ENCODE data around the gene TRERF1.

The TRERF1 gene

DNA sequence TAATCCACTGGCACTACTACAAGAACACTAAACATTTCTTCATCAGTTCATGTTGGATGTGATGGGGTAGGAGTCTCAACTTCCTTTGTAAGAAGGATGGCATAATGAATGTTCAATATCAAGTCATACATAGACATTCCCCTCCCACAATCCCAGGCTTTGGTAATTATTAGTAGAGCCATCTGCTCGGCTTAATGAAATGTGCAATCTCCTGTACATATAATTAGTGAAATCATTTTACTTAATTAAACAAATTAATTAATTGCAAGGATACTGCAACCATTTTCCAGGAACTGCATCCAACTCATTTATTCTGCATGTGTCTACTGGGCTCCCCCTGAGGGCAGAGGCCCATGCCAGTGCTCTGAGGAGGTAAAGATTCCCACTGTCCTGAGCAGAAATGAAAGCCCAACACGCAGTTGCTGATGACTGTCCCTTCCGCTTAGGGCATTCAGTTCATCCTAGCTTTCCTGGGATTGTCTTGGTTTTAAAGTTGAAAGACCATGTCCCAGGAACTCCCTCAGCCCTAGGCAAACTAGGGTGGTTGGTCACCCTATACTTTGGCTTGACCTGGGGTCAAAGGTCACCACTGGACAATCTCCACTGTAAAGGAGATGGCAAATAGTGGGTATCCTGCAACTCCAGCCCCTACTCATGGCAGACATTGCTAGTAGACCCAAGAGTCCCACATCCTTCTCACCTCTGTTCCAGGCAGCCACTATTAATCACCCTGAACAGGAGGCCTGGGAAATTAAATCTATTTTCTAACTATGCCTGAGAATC is 109.8 kb downstream of the TRERF1 start:
- TF ChIP-seq GATA2 (IDR thresholded peaks at IDR 0.05; ENCODE audit: low read depth, low read length): no peak
- no peak for TF ChIP-seq GATA3 (IDR thresholded peaks at IDR 0.05; ENCODE audit: low read depth, low read length)

DNA sequence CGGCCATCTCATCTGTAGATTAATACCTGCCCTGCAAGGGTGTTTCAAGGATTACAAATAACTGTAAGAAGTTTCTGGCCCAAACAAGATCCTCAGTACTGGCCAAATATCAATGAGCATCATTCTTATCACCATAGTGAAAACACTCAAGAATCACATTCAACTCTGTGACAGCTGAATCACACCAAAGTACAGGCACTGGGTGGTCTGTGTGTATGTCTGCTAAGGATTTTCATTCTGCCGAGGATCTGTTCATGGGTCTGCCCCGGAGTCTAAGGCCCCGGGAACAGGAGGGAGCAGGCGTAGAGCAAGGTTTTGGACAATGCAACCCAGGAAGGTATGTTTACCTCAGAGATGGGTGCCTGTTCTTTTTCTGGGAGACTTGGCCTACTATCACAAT is 110.5 kb downstream of the TRERF1 start:
- TF ChIP-seq GATA3 (IDR thresholded peaks at IDR 0.05; ENCODE audit: low read depth, low read length) (no peak), GATA2 (IDR thresholded peaks at IDR 0.05; ENCODE audit: low read depth, low read length) (no peak)

DNA sequence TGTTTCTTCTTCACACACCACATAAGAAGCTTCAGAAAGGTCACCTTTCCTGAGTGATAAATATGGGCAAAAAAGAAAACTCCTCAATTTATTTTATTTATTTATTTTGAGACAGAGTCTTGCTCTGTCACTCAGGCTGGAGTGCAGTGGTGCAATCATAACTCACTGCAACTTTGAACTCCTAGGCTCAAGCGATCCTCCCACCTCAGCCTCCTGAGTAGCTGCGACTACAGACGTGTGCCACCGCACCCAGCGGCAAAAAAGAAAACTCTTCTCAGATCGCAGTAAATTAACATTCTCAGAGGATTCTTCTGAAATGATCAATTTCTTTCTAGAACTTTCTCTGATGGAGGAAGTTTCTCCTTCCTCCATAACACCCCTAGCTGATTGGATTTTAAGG is 111.2 kb downstream of the TRERF1 start:
- TF ChIP-seq GATA3 (IDR thresholded peaks at IDR 0.05; ENCODE audit: low read depth, low read length) (no peak), GATA2 (IDR thresholded peaks at IDR 0.05; ENCODE audit: low read depth, low read length) (no peak)

DNA sequence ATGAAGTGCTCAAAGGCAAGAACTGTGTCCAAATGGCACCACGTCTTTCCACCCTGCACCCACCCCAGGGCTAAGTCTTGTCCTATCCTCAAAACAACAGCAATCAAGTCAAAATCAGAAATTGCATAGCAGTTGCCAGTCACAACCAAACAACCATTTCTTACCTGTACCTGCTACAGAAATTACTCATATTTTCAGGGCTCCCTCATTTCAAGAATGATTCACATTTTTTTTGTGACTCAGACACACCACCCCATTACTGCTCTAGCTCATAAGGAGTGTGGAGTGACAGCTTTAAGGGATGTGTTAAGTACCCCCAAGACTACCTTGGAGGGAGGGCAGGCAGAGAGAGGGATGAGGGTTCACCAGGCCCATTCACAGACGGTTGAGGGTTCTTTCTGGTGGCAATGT is 111.7 kb downstream of the TRERF1 start:
- TF ChIP-seq GATA3 (IDR thresholded peaks at IDR 0.05; ENCODE audit: low read depth, low read length): no peak
- TF ChIP-seq GATA2 (IDR thresholded peaks at IDR 0.05; ENCODE audit: low read depth, low read length): no peak

DNA sequence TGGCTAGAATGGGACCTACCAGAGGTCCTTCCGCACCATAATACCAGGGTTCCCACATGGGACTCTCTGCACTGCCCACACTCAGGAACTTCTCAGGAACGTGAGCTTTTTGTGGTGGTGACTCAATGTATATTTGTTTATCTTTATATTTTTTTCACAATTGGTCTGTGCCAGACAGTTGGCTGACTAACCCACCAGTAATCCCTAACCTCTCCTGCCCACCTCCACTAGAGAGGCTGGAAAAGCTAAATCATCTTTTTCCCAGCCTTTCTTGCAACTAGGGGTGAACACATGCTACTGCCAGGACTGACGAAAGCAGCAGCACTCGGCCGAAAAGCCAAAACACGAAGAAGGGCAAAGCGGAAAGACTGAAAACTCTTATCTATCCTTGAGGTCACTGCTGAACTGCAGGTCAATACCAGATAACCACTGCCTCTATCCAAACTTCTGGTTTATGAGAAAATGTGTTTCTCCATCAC is 112.9 kb downstream of the TRERF1 start:
- TF ChIP-seq GATA3 (IDR thresholded peaks at IDR 0.05; ENCODE audit: low read depth, low read length) (no peak), GATA2 (IDR thresholded peaks at IDR 0.05; ENCODE audit: low read depth, low read length) (no peak)

DNA sequence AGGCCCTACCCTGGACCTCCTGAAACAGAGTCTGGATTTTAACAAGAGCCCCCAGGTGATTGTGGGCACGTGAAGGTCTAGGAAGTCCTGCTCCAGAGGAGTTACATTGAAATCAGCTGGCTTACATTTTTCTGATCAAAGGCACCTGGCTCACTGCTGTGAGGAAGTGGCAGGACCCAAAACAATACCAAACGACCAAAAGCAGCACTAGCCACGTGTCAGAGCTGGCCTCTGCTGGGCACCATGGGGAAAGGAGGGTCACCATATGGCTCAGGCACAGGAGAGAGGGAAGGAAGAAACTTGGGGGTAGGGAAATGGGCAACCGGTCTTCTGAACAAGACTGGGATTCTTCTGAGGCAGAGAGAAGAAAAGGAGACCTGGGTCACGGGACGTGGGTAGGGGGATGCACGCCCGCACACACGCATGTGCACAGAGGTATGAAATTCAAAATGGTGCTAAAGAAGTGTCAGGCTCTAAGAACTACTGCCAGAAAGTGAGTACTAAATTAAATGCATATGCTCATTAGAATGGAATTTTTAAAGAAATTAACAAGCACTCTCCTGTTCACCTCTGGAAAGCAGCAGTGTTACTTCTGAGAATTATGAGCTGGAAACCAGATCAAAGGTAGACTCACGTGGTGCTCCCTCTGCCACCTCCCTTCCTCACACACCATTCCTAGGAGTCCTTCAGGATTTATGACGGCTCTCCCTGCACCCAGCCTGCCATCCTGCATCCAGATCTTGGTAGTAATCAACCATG is 113.6 kb downstream of the TRERF1 start:
- no peak for TF ChIP-seq GATA2 (IDR thresholded peaks at IDR 0.05; ENCODE audit: low read depth, low read length)

DNA sequence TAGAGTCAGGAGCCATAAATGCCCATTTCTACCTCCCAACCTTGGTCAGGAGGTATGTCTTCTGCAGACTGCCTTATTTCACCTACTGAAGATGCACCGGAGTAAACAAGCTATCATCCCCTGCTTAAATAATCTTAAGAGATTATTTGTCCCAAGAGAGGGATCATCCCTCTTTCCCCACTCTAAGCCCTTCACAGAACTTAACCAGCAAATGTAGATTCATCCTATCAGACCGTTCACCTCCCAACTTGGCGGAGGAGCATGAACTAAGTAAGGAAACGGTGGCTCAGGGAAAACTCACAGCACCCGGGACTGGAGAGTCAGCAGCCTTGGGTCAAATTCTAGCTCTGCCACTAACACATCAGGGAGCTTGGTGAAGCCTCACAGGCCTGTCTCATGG is 115.3 kb downstream of the TRERF1 start:
- TF ChIP-seq GATA2 (IDR thresholded peaks at IDR 0.05; ENCODE audit: low read depth, low read length) (no peak), GATA3 (IDR thresholded peaks at IDR 0.05; ENCODE audit: low read depth, low read length) (no peak)

DNA sequence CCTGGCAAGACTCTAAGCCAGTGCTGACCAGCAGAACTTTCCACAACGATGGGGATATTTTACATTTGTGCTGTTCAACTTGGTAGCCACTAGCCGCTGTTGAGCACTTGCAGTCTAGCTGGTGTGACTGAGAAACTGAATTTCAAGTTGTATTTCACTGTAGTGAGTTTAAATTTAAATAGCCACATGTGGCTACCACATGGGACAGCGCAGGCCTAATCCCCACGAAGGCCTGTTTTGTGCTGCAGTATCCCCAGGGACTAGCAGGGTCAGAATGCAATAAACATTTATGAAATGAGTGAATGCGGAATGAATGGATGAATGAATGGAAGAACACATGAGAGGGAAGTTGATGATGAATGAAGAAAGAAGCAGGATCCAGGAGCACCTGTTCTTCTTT is 115.8 kb downstream of the TRERF1 start:
- TF ChIP-seq GATA2 (IDR thresholded peaks at IDR 0.05; ENCODE audit: low read depth, low read length) (no peak), GATA3 (IDR thresholded peaks at IDR 0.05; ENCODE audit: low read depth, low read length) (no peak)

DNA sequence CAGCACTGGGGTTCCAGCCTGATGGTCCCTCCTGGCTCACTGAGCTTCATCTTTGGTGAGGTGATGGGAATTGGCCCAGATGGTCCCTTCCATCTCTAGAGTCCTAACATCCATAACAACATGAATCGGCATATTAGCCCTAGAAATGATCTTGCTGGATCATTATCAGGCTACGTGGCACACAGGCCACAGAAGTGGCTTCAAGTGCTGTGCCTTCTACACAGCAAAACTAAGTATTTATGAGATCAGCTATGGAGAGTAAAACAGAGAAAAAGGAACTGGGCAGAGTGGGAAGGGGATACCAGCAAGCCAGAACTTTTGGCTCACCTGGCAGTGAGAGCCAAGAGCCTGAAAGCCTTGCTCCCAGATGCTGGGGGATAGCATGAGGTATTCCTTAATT is 116.9 kb downstream of the TRERF1 start:
- TF ChIP-seq GATA3 (IDR thresholded peaks at IDR 0.05; ENCODE audit: low read depth, low read length) (no peak), GATA2 (IDR thresholded peaks at IDR 0.05; ENCODE audit: low read depth, low read length) (no peak)

DNA sequence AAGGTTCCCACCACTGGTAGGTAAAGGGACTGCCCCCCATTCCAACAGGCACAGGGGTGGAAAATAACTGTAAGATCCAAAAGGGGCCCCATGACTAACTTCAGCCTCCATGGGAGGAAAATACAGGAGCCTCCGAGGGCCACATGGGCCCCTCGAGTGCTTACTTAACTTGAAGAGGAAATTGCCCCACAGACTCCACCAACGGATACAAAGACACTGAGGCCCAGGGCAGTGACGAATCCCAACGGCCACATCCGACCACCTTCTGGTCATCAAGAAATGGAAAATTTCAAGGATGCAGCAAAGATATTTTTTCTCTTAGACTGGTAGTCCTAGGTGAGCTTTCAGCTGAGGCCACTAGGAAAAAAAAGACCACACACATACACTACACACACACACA is 118.1 kb downstream of the TRERF1 start:
- TF ChIP-seq GATA3 (IDR thresholded peaks at IDR 0.05; ENCODE audit: low read depth, low read length) (no peak), GATA2 (IDR thresholded peaks at IDR 0.05; ENCODE audit: low read depth, low read length) (no peak)

DNA sequence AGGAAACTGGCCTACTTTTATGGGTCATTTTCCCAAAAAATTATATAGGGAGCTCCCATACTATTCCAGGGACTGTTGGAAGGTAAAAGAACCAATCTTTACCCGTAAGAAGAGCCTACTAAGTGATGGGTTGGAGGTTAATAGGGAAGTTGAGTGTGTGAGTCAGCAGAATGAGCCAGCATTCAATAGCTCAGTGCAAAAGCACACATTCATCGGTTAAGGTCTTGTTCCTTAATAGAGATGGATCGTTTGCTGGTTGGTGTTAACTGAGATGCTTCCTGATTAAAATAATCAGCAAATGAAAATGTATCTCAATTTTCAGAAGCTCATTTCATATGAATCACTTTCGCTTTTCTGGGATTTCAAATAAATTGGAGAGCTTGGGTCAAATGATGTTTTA is 118.8 kb downstream of the TRERF1 start:
- TF ChIP-seq GATA2 (IDR thresholded peaks at IDR 0.05; ENCODE audit: low read depth, low read length): no peak
- no peak for TF ChIP-seq GATA3 (IDR thresholded peaks at IDR 0.05; ENCODE audit: low read depth, low read length)

DNA sequence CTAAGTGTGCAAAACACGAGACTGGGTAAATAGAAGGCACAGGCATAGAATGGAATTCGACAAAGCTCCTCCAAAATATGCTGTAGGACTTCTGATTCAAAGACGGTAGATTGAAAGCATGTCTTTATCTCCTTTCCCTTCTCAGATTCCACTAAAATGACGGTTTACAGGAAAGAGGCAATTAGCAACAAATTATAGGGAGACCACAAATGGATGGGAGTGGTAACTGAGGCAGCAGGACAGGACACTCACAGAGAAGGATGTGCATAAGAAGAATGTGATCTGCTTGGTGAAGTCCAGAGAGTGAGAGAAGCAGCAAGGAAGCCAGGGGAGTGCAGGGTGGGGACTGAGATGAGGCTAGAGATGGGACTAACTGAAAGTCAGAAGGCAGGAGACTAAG is 120.7 kb downstream of the TRERF1 start:
- no peak for TF ChIP-seq GATA2 (IDR thresholded peaks at IDR 0.05; ENCODE audit: low read depth, low read length)

DNA sequence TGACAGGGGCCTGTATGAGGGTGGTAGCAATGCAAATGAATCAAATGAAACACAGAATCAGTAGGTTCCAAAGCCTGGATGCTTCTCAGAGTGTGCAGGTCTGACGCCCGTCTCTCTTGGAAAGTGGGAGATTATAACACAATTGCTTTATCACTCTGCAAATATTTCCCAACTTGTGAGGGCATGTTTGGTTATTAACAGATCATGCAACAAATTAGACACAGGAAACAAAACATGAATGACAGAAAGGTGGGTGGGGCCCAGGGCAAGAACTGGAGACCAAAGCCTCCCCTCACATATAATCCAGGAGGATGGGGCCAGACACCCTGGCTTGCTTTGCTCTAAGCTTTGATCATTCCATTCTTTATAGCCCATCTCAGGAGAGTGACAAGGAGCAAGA is 125.5 kb downstream of the TRERF1 start:
- TF ChIP-seq GATA2 (IDR thresholded peaks at IDR 0.05; ENCODE audit: low read depth, low read length): no peak
- no peak for TF ChIP-seq GATA3 (IDR thresholded peaks at IDR 0.05; ENCODE audit: low read depth, low read length)

DNA sequence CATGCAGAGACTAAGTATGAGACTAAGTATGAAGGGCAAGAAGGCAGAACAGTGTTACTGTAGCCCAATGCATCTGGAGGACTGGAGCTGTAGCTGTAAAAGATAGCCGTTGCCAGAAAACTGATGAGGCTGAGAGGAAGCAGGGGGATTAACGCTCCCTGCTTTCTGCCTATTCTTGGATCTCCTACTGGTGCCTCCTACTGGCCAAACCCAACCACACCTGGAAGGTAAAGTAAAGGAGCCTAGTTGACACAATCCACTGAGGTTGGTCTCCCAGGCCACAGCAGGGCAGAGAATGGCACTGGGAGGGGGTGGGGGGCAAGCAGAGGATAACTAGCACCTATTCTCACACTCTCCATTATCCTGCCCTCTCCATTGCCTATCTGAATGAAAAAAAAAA is 129.1 kb downstream of the TRERF1 start:
- TF ChIP-seq GATA3 (IDR thresholded peaks at IDR 0.05; ENCODE audit: low read depth, low read length) (no peak), GATA2 (IDR thresholded peaks at IDR 0.05; ENCODE audit: low read depth, low read length) (no peak)

DNA sequence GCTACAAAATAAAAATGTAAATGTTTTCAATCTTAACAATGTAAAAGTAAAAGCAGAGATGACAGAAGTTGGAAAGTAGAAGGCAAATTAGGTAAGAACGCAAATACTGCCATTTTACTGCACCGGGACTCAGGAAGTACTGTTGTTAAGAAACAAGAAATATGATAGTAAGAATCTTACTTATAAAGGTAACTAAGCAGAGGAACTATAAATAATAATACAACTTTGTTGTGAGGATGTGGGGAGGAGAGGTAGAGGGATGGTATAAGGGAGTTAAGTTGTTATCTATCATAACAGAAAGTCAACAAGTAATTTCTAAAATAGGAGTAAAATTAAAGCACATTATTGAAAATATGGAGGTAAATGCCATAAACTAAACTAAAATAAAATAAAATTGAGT is 129.8 kb downstream of the TRERF1 start:
- TF ChIP-seq GATA3 (IDR thresholded peaks at IDR 0.05; ENCODE audit: low read depth, low read length) (no peak), GATA2 (IDR thresholded peaks at IDR 0.05; ENCODE audit: low read depth, low read length) (no peak)
